ENCODE measurements around the gene MKRN2.

MKRN2 gene

DNA sequence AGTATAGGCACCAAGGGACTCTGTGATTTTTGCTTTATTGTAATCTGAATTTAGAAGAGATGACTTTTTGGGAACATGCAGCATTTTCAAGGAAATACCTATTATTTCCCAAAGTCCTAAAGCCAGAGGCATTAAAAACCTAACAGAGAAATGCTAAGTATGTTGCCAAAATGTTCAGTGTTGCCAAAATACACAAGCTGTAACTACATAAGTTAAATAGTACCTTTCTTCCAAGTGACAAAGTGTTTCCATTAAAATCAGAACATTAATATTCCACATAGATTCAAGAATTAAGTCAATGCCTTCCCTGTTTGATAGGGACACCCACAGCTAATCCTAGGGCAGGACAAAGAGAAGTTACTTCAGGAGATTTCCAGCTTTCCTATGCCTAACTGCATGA lies 42.0 kb downstream of the MKRN2 start:
- Histone ChIP-seq H4K12ac (ENCODE audit: low read depth, low read length) (no peak overlapping the region), H3K4ac (ENCODE audit: low read depth, low read length) (no peak overlapping the region), H3K9me3 (ENCODE audit: insufficient read depth, low read depth, low read length) (no peaks in the 10 kb centered on the region), H3K23ac (ENCODE audit: low read length) (no peak overlapping the region), H3K27me3 (ENCODE audit: insufficient read depth, low read length) (no peaks in the 10 kb centered on the region), H3K18ac (ENCODE audit: low read length) (no peak overlapping the region), H3K14ac (ENCODE audit: low read length) (no peak overlapping the region), H4K91ac (ENCODE audit: low read depth, low read length) (no peak overlapping the region), H4K8ac (ENCODE audit: low read depth, low read length) (no peak overlapping the region), H2BK120ac (ENCODE audit: insufficient read depth, low read length, poor library complexity) (no peak overlapping the region), H3K9ac (ENCODE audit: low read length) (no peak overlapping the region), H3K79me2 (ENCODE audit: control insufficient read depth, insufficient read depth, low read length, poor library complexity) (no peaks in the 10 kb centered on the region), H2BK5ac (ENCODE audit: low read depth, low read length, poor library complexity) (no peak overlapping the region), H3K27ac (ENCODE audit: low read depth, low read length) (no peak overlapping the region), H3K36me3 (ENCODE audit: control insufficient read depth in 1 of 2, insufficient read depth in 2 of 2, low read length in 2 of 2) (peaks cover 27 to 50% of the 10 kb centered on the region in 2 experiments), H2AFZ (ENCODE audit: insufficient read depth, low read length, poor library complexity) (no peak overlapping the region), H3K4me1 (ENCODE audit: control insufficient read depth in 1 of 2, insufficient read depth in 2 of 2, low read length in 2 of 2) (no peaks in the 10 kb centered on the region), H3K79me1 (ENCODE audit: low read length) (no peaks in the 10 kb centered on the region), H2BK12ac (ENCODE audit: low read length) (no peak overlapping the region), H3K4me3 (ENCODE audit: low read depth, low read length) (no peak overlapping the region), H3K4me2 (ENCODE audit: low read length) (no peak overlapping the region), H2AK5ac (ENCODE audit: low read length) (no peak overlapping the region)
- no peak for DNase-seq

DNA sequence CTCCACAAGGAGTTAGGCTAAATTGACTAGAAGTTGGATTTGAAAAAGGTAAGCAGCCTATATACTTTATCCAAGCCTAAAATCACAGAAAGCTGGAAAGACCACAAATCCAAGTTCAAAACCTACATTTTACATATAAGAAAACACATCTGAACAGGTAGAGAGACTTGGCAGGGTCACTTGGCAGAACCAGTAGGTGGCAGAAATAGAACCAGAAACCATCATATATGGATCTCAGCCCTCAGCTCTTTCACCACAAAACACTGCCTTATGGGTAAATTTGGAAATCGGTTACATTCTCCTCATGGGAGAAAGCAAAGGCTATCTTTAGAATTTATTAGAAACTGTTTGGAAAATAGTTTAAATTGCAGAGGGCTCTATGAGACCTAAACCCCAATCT lies 44.2 kb downstream of the MKRN2 start:
- Histone ChIP-seq H3K79me2 (ENCODE audit: control insufficient read depth, insufficient read depth, low read length, poor library complexity) (no peaks in the 10 kb centered on the region), H2BK120ac (ENCODE audit: insufficient read depth, low read length, poor library complexity) (no peak overlapping the region), H3K9me3 (ENCODE audit: insufficient read depth, low read depth, low read length) (no peaks in the 10 kb centered on the region), H2AK5ac (ENCODE audit: low read length) (no peak overlapping the region), H3K36me3 (ENCODE audit: control insufficient read depth in 1 of 2, insufficient read depth in 2 of 2, low read length in 2 of 2) (peaks cover 24 to 37% of the 10 kb centered on the region in 2 experiments), H3K23ac (ENCODE audit: low read length) (no peak overlapping the region), H3K4me2 (ENCODE audit: low read length) (no peak overlapping the region), H3K27me3 (ENCODE audit: insufficient read depth, low read length) (no peaks in the 10 kb centered on the region), H2AFZ (ENCODE audit: insufficient read depth, low read length, poor library complexity) (no peak overlapping the region), H4K91ac (ENCODE audit: low read depth, low read length) (no peak overlapping the region), H4K12ac (ENCODE audit: low read depth, low read length) (no peak overlapping the region), H3K14ac (ENCODE audit: low read length) (no peak overlapping the region), H2BK5ac (ENCODE audit: low read depth, low read length, poor library complexity) (no peak overlapping the region), H3K4ac (ENCODE audit: low read depth, low read length) (no peak overlapping the region), H3K9ac (ENCODE audit: low read length) (no peak overlapping the region), H3K27ac (ENCODE audit: low read depth, low read length) (no peak overlapping the region), H3K18ac (ENCODE audit: low read length) (no peak overlapping the region), H4K8ac (ENCODE audit: low read depth, low read length) (no peak overlapping the region), H3K79me1 (ENCODE audit: low read length) (no peaks in the 10 kb centered on the region), H3K4me3 (ENCODE audit: low read depth, low read length) (no peak overlapping the region), H2BK12ac (ENCODE audit: low read length) (no peak overlapping the region), H3K4me1 (ENCODE audit: control insufficient read depth in 1 of 2, insufficient read depth in 2 of 2, low read length in 2 of 2) (no peaks in the 10 kb centered on the region)
- WGBS (ENCODE audit: extremely low coverage, insufficient coverage, insufficient read length) = no CpG with 5 or more reads among the region's 1 CpG
- DNase-seq = no peak

DNA sequence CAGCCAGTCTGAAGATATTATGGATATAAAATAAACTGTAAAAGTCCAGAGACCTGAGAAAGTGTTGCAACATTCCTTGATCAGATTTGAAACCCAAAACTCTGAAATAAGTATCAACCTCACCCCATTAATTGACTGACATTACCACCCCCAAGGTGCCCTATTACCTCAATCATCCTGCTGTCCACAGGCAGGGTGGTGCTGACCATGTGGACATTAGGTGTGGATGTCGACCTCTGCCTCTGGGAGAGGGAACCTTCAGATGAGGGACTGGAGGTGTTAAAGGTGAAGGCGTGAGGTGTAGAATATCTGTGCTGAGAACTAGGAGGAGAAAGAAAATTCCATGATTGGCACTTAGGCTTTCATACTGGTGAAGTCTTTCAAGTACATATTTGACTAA lies 47.1 kb downstream of the MKRN2 start:
- no peak overlapping the region for H3K14ac ChIP-seq (ENCODE audit: low read length)
- no peak overlapping the region for H2BK5ac ChIP-seq (ENCODE audit: low read depth, low read length, poor library complexity)
- no peak overlapping the region for H2BK120ac ChIP-seq (ENCODE audit: insufficient read depth, low read length, poor library complexity)
- no CpG with 5 or more reads among the region's 2 CpGs for WGBS (ENCODE audit: extremely low coverage, insufficient coverage, insufficient read length)
- no peak overlapping the region for H2BK12ac ChIP-seq (ENCODE audit: low read length)
- DNase-seq = no peak
- H2AFZ ChIP-seq (ENCODE audit: insufficient read depth, low read length, poor library complexity) = no peak overlapping the region
- no peak overlapping the region for H3K4ac ChIP-seq (ENCODE audit: low read depth, low read length)
- H3K79me1 ChIP-seq (ENCODE audit: low read length) = no peaks in the 10 kb centered on the region
- H3K18ac ChIP-seq (ENCODE audit: low read length) = no peak overlapping the region
- H3K27me3 ChIP-seq (ENCODE audit: insufficient read depth, low read length) = no peaks in the 10 kb centered on the region
- H4K8ac ChIP-seq (ENCODE audit: low read depth, low read length) = no peak overlapping the region
- no peak overlapping the region for H4K12ac ChIP-seq (ENCODE audit: low read depth, low read length)
- no peak overlapping the region for H3K4me3 ChIP-seq (ENCODE audit: low read depth, low read length)
- no peak overlapping the region for H3K9ac ChIP-seq (ENCODE audit: low read length)
- H3K4me1 ChIP-seq (ENCODE audit: control insufficient read depth in 1 of 2, insufficient read depth in 2 of 2, low read length in 2 of 2) = no peaks in the 10 kb centered on the region
- H3K36me3 ChIP-seq (ENCODE audit: control insufficient read depth in 1 of 2, insufficient read depth in 2 of 2, low read length in 2 of 2) = peaks cover 19 to 32% of the 10 kb centered on the region in 2 experiments
- H3K79me2 ChIP-seq (ENCODE audit: control insufficient read depth, insufficient read depth, low read length, poor library complexity) = no peaks in the 10 kb centered on the region
- H4K91ac ChIP-seq (ENCODE audit: low read depth, low read length) = no peak overlapping the region
- no peak overlapping the region for H3K23ac ChIP-seq (ENCODE audit: low read length)
- no peaks in the 10 kb centered on the region for H3K9me3 ChIP-seq (ENCODE audit: insufficient read depth, low read depth, low read length)
- H2AK5ac ChIP-seq (ENCODE audit: low read length) = no peak overlapping the region
- no peak overlapping the region for H3K4me2 ChIP-seq (ENCODE audit: low read length)
- H3K27ac ChIP-seq (ENCODE audit: low read depth, low read length) = no peak overlapping the region

DNA sequence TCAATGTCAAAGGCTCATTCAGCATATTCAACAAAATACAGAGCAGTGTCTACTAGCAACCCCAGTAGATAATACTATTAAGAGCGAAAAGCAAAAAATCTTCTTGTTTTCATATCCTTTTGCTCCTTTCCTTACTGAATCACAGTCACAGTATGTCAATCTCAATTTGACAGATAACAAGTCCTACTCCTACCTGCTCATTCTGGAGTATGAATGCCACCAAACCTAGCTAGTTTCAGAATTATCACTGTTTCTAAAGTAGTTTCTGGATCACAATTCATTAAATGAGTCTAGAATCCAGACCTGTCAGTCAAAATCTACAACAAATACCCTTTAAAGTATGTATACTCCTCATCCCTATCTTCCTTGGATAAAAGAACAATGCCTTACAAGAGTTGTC lies 51.5 kb downstream of the MKRN2 start:
- Histone ChIP-seq H2AK5ac (ENCODE audit: low read length) (no peak overlapping the region), H3K79me1 (ENCODE audit: low read length) (no peaks in the 10 kb centered on the region), H3K27ac (ENCODE audit: low read depth, low read length) (no peak overlapping the region), H2BK5ac (ENCODE audit: low read depth, low read length, poor library complexity) (no peak overlapping the region), H3K79me2 (ENCODE audit: control insufficient read depth, insufficient read depth, low read length, poor library complexity) (no peaks in the 10 kb centered on the region), H3K9ac (ENCODE audit: low read length) (no peak overlapping the region), H2BK12ac (ENCODE audit: low read length) (no peak overlapping the region), H3K4me3 (ENCODE audit: low read depth, low read length) (no peak overlapping the region), H4K91ac (ENCODE audit: low read depth, low read length) (no peak overlapping the region), H2AFZ (ENCODE audit: insufficient read depth, low read length, poor library complexity) (no peak overlapping the region), H2BK120ac (ENCODE audit: insufficient read depth, low read length, poor library complexity) (no peak overlapping the region), H3K36me3 (ENCODE audit: control insufficient read depth in 1 of 2, insufficient read depth in 2 of 2, low read length in 2 of 2) (peaks cover 18 to 20% of the 10 kb centered on the region in 2 experiments), H3K4me1 (ENCODE audit: control insufficient read depth in 1 of 2, insufficient read depth in 2 of 2, low read length in 2 of 2) (no peaks in the 10 kb centered on the region), H3K4me2 (ENCODE audit: low read length) (no peak overlapping the region), H3K23ac (ENCODE audit: low read length) (no peak overlapping the region), H3K27me3 (ENCODE audit: insufficient read depth, low read length) (no peaks in the 10 kb centered on the region), H3K14ac (ENCODE audit: low read length) (no peak overlapping the region), H3K4ac (ENCODE audit: low read depth, low read length) (no peak overlapping the region), H3K18ac (ENCODE audit: low read length) (no peak overlapping the region), H3K9me3 (ENCODE audit: insufficient read depth, low read depth, low read length) (no peaks in the 10 kb centered on the region), H4K8ac (ENCODE audit: low read depth, low read length) (no peak overlapping the region), H4K12ac (ENCODE audit: low read depth, low read length) (no peak overlapping the region)
- WGBS (ENCODE audit: extremely low coverage, insufficient coverage, insufficient read length) = no CpG with 5 or more reads among the region's 1 CpG
- DNase-seq = no peak

Measured in trophoblast cell (in vitro differentiated cells and primary cell).